ENCODE measurements around the gene HPS3.

- TF ChIP-seq, protein P1, sequence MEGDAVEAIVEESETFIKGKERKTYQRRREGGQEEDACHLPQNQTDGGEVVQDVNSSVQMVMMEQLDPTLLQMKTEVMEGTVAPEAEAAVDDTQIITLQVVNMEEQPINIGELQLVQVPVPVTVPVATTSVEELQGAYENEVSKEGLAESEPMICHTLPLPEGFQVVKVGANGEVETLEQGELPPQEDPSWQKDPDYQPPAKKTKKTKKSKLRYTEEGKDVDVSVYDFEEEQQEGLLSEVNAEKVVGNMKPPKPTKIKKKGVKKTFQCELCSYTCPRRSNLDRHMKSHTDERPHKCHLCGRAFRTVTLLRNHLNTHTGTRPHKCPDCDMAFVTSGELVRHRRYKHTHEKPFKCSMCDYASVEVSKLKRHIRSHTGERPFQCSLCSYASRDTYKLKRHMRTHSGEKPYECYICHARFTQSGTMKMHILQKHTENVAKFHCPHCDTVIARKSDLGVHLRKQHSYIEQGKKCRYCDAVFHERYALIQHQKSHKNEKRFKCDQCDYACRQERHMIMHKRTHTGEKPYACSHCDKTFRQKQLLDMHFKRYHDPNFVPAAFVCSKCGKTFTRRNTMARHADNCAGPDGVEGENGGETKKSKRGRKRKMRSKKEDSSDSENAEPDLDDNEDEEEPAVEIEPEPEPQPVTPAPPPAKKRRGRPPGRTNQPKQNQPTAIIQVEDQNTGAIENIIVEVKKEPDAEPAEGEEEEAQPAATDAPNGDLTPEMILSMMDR (IDR thresholded peaks at IDR 0.05) = no peak
- TF ChIP-seq POLR2A (IDR thresholded peaks at IDR 0.05) = peak in 1 of 2 donors; percentile 87
Measured at GRCh38 chr3:149086232-149086988, 43.0 kb upstream of the HPS3 start, which contains the start of gene HLTF.

All from thyroid gland (tissue), 4 donors.